ENCODE data around the gene MNT.

Gene MNT

GRCh38 chr17:2394775-2395201 is 6.1 kb downstream of the MNT start:
- DNase-seq = no peak

- DNase-seq = no peak
Observed at GRCh38 chr17:2393954-2394749, 6.7 kb downstream of the MNT start.

GRCh38 chr17:2393174-2393953 is 7.5 kb downstream of the MNT start:
- DNase-seq = peak; percentile 56

DNA sequence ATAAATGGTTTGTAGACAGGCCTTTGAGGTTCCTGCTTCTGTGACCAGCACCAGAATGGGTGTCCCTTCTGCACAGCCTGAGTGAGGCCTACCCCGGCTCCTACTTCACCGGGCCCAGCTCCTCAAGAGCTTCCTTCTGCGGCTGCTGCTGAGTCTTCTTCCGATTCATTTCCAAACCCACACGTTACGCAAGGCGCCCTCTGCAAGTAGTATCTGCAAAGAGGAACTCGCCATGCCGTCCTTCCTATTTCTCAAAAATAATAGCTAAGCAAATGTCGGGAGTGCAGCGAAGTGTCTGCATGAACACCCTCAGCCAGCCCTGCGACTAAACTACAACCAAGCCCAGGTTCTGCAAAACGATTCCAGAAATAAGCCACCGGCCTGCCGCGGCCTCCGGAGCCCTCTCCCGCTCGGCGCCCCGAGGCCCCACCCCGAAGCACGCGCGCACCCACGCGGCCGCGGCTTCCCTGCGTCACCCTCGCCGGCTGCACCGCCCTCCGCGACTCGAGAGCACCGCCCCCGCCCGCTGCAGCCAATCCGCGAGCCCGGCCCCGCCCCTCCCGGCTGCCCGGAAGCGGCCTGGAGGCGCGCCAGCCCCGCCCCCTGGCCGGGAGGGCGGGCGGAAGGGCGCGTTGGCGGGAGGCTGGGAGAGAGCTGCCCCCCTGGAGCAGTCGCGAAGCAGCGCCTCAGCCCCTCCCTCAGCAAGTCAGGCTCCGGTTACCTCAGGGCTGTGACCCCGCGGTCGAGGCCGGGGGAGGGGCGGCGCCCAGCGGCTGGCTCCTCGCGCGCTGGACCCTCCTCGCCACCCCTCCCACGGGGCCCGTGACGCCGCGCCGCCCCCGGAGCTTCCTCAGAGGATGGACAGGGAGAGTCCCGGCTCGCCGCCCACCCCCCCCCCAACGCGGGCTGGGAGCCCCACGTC is 8.3 kb downstream of the MNT start:
- DNase-seq = peak; percentile 50

DNA sequence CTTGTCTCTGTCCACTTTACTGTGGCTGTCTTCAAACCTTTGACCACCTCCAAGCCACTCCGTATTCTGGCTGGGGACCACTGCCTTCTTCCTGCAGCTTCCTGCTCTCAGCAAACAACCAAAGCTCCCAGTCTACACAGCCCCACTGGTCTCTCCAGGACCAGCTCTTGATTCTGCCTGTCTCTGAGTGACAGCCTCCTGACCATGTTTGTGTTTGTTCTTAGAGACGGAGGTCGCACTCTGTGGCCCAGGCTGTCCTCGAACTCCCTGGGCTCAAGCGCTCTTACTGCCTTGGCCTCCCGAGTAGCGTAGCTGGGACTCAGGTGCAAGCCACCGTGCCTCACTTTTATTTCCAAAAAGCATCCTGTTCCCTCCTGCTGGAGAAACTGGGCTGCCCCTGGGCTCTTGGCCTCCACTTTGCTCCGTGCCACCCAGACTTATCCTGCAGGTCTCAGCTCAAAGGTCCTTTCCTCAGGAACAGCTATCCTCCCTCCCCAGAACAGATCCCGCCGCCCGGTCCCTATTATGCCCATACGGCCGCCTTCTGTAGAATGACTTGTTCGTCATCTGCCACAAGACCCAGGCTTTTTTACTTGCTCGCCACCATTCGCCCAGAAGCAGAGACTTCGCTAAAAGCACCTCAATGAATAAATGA is 9.1 kb downstream of the MNT start:
- no peak for DNase-seq

DNA sequence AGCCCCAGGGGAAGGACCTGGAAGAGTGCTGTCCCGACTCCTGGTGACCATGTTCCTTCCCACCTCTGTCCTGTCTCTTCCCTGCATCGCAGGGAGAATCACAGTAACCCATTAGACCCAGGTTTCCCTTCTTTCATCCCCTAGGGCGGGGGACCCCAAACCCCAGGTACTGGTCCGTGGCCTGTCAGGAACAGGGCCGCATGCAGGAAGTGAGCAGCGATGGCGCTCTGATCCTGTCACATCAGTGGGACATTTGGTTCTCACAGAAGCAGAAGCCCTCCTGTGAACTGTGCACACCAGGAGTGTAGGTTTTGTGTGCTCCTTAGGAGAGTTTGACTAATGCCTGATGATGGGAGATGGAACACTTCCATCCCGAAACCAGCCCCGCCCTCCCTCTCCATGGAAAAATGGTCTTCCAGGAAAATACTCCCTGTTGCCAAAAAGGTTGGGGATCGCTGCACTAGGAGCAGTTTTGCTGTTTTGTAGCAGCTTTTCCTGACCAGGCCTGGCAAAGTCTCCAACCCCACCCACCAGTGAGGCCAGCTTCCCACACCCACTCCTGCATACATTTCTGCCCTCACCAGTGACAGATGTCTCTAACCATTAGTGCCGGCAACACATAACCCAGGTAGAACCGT is 10.5 kb downstream of the MNT start:
- no peak for DNase-seq

DNA sequence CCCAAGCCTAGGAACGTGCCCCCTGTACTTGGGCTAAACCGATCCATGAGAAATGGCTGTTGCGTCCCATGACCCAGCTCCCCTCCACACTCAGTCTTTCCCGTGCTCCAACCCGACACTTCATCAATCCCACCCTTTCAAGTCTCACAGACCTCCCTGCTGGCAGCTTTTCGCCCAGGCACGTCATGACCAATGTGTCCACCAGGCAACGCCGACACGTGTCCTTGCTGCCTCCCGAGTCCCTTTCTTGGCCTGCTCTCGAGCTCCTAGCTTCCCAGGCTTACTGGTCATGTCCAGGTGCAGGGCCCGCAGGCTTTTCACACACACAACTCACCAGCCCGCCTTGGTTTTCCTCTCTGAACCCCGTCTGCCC is 12.2 kb downstream of the MNT start:
- no peak for DNase-seq

GRCh38 chr17:2388020-2388682 is 12.7 kb downstream of the MNT start:
- DNase-seq = no peak

- DNase-seq = no peak
Observed at GRCh38 chr17:2387086-2388019, 13.5 kb downstream of the MNT start.

DNA sequence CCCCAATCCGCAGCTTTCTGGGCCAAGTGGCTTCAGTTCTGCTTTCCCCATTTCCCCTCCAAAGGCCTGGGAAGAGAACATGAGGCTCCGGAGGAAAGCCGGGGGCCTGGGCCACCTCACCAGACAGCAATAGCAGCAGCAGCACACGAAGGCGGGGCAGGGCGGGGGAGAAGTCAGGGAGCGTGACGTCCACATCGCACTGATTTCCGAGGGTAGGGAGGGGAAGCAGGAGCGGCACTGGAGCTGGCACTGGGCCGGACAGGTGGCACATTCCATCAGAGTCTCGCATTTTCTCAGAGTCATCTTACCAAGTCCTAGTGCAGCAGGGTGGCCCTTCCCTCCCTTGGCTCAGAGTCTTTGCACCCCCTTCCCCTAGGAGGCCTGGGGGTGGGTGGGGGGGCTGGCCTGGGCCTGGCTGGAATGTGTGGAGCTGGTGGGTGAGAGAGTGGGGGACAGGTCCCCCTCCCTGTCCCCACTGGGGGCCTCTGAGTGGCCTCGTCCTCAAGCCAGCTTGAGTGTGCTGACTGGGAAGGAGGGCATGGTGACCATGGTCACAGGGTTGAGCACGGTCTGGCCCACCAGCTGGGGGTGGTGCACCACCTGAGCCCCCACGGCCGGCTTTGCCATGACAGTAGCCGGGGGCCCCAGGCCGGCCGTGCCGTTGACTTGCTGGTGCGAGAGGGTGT is 14.3 kb downstream of the MNT start:
- no peak for DNase-seq

DNA sequence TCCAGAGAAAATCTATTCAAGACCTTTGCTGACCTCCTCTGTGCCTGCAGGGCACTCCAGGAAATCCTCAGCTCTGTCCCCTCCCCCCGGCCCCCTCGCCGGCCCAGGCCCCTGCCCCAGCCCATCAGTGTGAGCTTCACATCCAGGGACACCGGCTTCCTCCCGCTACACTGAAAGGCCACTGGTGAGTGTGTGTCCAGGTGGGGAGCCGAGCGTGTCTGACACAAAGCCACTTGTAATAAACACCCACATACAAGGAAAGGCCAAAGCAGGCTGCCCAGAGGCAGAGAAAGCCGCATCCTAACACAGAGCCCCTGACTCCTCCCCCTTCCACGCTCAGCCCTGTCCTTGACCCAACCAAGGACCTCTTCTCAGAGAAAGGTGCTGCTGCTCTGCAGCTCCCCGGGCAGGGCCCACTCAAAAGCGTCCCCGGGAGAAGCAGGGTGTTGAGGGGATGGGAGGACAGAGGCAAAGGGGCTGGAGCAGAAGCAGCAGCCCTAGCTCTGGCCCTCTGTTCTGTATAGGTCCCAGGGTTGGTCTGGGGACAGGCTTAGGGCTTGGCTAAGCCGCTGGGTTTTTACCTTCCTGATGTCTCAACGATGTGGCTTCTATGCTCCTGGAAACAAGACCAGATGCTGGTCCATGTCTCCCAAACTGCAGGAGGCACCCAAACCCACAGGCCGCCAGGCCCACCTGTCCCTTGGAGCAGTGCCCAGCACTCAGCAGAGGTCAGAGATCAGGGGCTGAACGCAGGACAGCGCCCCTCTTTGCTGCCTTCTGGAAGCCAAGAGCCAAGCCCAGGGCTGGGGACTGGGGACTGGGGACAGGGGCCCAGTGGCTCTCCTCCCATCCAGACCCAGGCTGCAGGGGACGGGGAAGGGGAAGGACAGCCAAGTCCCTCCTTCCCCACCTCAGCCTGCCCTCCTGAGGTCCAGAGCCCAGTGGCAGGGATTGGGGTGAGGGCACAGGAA is 15.3 kb downstream of the MNT start:
- DNase-seq = no peak

GRCh38 chr17:2384439-2385127 is 16.3 kb downstream of the MNT start:
- DNase-seq = no peak

- DNase-seq = no peak
Observed at GRCh38 chr17:2383628-2384167, 17.2 kb downstream of the MNT start.

DNA sequence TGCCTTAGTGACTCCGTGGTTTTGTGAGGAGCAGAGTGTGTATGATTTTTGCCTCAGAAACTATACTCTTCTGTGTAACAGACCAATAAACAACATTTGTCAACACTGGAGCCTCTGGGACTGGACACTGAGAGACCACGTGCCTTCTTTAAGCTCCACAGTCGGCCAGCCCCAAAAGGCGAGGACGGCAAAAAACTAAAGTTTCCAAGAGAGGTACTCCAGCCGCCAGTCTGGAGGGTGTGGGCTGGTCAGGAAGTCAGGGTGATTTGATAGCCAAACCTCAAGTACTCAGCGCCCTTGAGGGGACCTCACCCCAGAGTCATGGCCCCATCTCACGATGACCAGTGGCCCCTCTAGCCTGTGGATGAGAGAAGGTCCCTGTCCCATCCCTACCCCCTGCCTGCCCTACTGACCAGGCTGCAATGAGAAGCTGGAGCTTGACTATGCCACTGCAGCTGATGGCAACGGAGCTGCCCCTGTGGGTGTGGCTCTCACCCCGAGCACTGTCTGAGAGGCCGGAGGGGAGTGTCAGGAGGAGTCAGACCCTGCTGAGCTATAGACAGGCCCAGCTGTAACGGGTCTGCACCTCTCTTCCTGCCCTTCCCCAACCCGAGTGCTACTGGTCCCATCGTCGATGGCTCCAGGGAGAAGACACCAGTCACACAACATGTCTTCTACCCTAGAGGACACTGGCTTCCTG is 19.8 kb downstream of the MNT start:
- DNase-seq = no peak

GRCh38 chr17:2380226-2380922 is 20.5 kb downstream of the MNT start:
- DNase-seq = no peak

GRCh38 chr17:2379489-2380225 is 21.2 kb downstream of the MNT start:
- DNase-seq = no peak
